Uterus (tissue), 2 donors: ENCODE results near the gene RAB40C.

ENCODE experiments used
- POLR2A ChIP-seq, 2 donors: fragments of 450-650 bp; IDR thresholded peaks; one replicate each; pipeline ENCODE4 v1.6.1; 2016; ENCODE audit warnings: antibody characterized with exemption in 2 of 2, mild to moderate bottlenecking in 1 of 2, moderate library complexity in 1 of 2
- TF ChIP-seq, protein P1 (sequence below), 4 experiments: fragments of 200-600 bp in 2 of 4; fragments of 450-650 bp in 2 of 4; sonication (generic) in 2 of 4; IDR thresholded peaks; one replicate each; pipeline ENCODE4 v1.5.1; 2016 to 2019; ENCODE audit warnings: antibody characterized with exemption in 4 of 4, mild to moderate bottlenecking in 2 of 4, moderate library complexity in 1 of 4

DNA sequence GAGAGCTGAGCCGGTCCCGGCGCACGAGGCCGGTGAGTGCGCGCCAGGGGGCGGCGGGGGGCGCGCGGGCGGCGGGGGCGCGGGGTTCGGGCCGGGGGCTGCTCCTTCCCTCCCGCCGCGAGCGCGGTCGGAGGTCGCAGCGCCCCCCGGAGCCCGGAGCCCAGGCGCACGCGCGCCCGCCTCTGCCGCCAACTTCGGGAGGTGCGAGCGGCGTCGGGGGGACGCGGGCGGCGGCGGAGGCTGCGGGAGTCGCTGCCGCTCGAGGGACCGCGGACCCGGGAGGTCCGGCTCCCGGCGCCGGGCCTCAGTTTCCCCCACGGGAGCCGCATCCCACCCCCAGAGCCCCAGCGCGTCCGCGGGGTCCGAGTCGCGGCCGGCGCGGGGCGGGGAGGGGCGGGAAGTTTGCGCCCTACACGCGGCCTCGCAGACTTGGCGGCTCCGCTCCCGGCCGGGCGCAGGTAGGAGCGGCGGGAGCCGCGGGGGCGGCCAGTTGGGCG is 29.6 kb upstream of the RAB40C start, which contains the start of gene PRR35:
- no peak for TF ChIP-seq POLR2A (IDR thresholded peaks at IDR 0.05)
- TF ChIP-seq, protein P1, sequence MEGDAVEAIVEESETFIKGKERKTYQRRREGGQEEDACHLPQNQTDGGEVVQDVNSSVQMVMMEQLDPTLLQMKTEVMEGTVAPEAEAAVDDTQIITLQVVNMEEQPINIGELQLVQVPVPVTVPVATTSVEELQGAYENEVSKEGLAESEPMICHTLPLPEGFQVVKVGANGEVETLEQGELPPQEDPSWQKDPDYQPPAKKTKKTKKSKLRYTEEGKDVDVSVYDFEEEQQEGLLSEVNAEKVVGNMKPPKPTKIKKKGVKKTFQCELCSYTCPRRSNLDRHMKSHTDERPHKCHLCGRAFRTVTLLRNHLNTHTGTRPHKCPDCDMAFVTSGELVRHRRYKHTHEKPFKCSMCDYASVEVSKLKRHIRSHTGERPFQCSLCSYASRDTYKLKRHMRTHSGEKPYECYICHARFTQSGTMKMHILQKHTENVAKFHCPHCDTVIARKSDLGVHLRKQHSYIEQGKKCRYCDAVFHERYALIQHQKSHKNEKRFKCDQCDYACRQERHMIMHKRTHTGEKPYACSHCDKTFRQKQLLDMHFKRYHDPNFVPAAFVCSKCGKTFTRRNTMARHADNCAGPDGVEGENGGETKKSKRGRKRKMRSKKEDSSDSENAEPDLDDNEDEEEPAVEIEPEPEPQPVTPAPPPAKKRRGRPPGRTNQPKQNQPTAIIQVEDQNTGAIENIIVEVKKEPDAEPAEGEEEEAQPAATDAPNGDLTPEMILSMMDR (IDR thresholded peaks at IDR 0.05): no peak
